ENCODE results near the gene CYFIP1.

DNA sequence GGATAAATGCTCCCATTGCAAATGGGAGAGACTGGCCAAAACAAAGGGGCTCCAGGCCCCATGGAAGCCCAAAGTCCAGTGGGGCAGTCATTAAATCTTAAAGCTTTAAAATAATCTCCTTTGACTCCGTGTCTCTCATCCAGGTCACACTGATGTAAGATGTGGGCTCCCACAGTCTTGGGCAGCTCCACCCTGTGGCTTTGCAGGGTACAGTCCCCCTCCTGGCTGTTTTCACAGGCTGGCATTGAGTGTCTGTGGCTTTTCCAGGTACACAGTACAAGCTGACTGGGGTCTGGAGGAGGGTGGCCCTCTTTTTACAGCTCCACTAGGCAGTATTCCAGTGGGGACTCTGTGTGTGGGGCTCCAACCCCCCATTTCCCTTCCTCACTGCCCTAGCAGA lies 95.8 kb downstream of the CYFIP1 start:
- TF ChIP-seq TCF12 (IDR thresholded peaks at IDR 0.05; ENCODE audit: low read depth) = no peak
- TF ChIP-seq TAF1 (IDR thresholded peaks at IDR 0.05; ENCODE audit: low read depth) = no peak
- TF ChIP-seq CEBPB (IDR thresholded peaks at IDR 0.05) = no peak
- no peak for TF ChIP-seq EP300 (IDR thresholded peaks at IDR 0.05; ENCODE audit: borderline replicate concordance)
- TF ChIP-seq, protein P1, sequence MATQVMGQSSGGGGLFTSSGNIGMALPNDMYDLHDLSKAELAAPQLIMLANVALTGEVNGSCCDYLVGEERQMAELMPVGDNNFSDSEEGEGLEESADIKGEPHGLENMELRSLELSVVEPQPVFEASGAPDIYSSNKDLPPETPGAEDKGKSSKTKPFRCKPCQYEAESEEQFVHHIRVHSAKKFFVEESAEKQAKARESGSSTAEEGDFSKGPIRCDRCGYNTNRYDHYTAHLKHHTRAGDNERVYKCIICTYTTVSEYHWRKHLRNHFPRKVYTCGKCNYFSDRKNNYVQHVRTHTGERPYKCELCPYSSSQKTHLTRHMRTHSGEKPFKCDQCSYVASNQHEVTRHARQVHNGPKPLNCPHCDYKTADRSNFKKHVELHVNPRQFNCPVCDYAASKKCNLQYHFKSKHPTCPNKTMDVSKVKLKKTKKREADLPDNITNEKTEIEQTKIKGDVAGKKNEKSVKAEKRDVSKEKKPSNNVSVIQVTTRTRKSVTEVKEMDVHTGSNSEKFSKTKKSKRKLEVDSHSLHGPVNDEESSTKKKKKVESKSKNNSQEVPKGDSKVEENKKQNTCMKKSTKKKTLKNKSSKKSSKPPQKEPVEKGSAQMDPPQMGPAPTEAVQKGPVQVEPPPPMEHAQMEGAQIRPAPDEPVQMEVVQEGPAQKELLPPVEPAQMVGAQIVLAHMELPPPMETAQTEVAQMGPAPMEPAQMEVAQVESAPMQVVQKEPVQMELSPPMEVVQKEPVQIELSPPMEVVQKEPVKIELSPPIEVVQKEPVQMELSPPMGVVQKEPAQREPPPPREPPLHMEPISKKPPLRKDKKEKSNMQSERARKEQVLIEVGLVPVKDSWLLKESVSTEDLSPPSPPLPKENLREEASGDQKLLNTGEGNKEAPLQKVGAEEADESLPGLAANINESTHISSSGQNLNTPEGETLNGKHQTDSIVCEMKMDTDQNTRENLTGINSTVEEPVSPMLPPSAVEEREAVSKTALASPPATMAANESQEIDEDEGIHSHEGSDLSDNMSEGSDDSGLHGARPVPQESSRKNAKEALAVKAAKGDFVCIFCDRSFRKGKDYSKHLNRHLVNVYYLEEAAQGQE (IDR thresholded peaks at IDR 0.05; ENCODE audit: low read depth) = no peak
- TF ChIP-seq FOXM1 (IDR thresholded peaks at IDR 0.05; ENCODE audit: borderline replicate concordance, low read depth) = no peak
- no peak for TF ChIP-seq CREB1 (IDR thresholded peaks at IDR 0.05; ENCODE audit: low read depth)
- TF ChIP-seq RAD21 (IDR thresholded peaks at IDR 0.05; ENCODE audit: low read depth) = peak; percentile 20; the same call in 1 of the 2 replicates
- TF ChIP-seq, protein P2, sequence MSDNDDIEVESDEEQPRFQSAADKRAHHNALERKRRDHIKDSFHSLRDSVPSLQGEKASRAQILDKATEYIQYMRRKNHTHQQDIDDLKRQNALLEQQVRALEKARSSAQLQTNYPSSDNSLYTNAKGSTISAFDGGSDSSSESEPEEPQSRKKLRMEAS (IDR thresholded peaks at IDR 0.05) = no peak
- TF ChIP-seq YY1 (IDR thresholded peaks at IDR 0.05; ENCODE audit: low read depth) = no peak
